Subcutaneous abdominal adipose tissue (tissue), 5 donors: ENCODE measurements around the gene KIFAP3.

Source experiments
- H3K27ac ChIP-seq: one replicate; pipeline ENCODE4 v1.7.0; 2013; ENCODE audit warnings: low read depth, mild to moderate bottlenecking, inconsistent platforms, low read length, moderate library complexity
- H3K27me3 ChIP-seq, 5 donors: one replicate each; pipeline ENCODE4 v1.7.0; 2013; ENCODE audit warnings: low read length in 5 of 5, inconsistent platforms in 1 of 5; ENCODE audit not compliant: control insufficient read depth in 5 of 5, insufficient read depth in 4 of 5
- H3K36me3 ChIP-seq, 5 donors: one replicate each; pipeline ENCODE4 v1.7.0; 2013; ENCODE audit warnings: low read length in 5 of 5; ENCODE audit not compliant: control insufficient read depth in 5 of 5, insufficient read depth in 5 of 5
- H3K4me1 ChIP-seq, 5 donors: one replicate each; pipeline ENCODE4 v1.7.0; 2013; ENCODE audit warnings: low read length in 5 of 5, mild to moderate bottlenecking in 3 of 5, moderate library complexity in 1 of 5; ENCODE audit not compliant: control insufficient read depth in 5 of 5, insufficient read depth in 5 of 5
- H3K4me3 ChIP-seq, 5 donors: one replicate each; pipeline ENCODE4 v1.7.0; 2013; ENCODE audit warnings: low read length in 5 of 5, low read depth in 1 of 5
- H3K9ac ChIP-seq, 5 donors: one replicate each; pipeline ENCODE4 v1.7.0; 2013; ENCODE audit warnings: low read length in 5 of 5, mild to moderate bottlenecking in 4 of 5, moderate library complexity in 3 of 5
- H3K9me3 ChIP-seq, 5 donors: one replicate each; pipeline ENCODE4 v1.7.0; 2013; ENCODE audit warnings: low read length in 5 of 5; ENCODE audit not compliant: control insufficient read depth in 5 of 5
- donor health status: healthy.
- donor health status: healthy.
- donor health status: healthy.
- donor health status: healthy.
- donor health status: healthy.

KIFAP3 gene

DNA sequence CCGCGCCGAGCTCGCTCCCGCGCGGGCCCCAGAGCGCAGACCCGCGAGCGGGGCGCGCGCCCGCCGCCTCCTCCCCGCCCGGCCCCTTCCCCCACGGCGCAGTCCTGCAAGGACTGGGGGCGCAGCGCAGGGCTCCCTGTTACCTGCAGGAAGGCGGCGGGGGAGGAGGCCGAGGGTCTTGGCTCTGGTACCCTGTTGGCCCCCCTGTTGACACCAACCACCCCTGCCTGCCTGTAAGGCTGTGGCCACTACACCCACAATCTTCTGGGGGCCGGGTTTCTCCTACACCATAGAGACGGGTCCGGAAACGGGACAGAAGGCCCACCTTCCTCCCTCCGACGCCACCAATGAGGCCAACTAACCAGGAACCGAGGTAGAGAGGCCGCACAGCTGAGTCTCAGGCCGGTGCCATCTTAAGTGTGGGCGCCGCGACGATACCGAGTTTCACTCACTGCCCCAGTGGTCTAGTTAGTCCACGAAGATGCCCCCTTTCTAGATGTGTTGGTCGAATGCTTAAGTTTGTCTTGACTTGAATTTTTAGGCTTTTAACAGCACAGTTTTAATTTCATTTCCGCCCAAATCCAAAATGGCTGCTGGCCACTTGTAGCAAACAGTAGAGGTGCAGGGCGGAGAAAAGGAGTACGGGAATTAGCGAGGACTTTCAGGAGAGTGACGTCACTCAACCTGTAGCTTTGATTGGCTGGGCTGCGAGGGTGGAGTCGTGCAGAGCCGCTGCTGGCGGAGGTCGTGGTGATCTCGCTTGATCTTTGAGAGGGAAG, 180.7 kb downstream of the KIFAP3 start, which contains the start of gene SCYL3:
Gene SCYL3, minus strand, starts transcription at position 252 of the 779 bp plus-strand sequence. CDS start 5,056 bp downstream, outside the sequence.
- Histone ChIP-seq H3K36me3 (peaks cover 0 to 2% (median 0%) of the 10 kb centered on the region in 5 donors), H3K4me1 (peaks cover 0 to 33% (median 28%) of the 10 kb centered on the region in 5 donors), H3K27ac (peak within 1 kb of the TSS; percentile 100)

GRCh38 chr1:169892927-169893644, 181.4 kb downstream of the KIFAP3 start:
- Histone ChIP-seq H3K4me1 (peaks cover 0 to 34% (median 32%) of the 10 kb centered on the region in 5 donors), H3K4me3 (peak overlapping the region; percentile 76 to 89 (median 78)), H3K27me3 (no peaks in the 10 kb centered on the region), H3K9me3 (no peaks in the 10 kb centered on the region), H3K36me3 (peaks cover 2 to 9% (median 6%) of the 10 kb centered on the region in 5 donors), H3K9ac (peak overlapping the region; percentile 85 to 99 (median 96)), H3K27ac (peak overlapping the region; percentile 100)

More for the DNA sequence above, 180.7 kb downstream of the KIFAP3 start, which contains the start of gene SCYL3:
- Histone ChIP-seq H3K9me3 (no peaks in the 10 kb centered on the region), H3K27me3 (no peaks in the 10 kb centered on the region), H3K9ac (peak within 1 kb of the TSS; percentile 95 to 99 (median 97)), H3K4me3 (peak within 1 kb of the TSS; percentile 76 to 89 (median 84))

DNA sequence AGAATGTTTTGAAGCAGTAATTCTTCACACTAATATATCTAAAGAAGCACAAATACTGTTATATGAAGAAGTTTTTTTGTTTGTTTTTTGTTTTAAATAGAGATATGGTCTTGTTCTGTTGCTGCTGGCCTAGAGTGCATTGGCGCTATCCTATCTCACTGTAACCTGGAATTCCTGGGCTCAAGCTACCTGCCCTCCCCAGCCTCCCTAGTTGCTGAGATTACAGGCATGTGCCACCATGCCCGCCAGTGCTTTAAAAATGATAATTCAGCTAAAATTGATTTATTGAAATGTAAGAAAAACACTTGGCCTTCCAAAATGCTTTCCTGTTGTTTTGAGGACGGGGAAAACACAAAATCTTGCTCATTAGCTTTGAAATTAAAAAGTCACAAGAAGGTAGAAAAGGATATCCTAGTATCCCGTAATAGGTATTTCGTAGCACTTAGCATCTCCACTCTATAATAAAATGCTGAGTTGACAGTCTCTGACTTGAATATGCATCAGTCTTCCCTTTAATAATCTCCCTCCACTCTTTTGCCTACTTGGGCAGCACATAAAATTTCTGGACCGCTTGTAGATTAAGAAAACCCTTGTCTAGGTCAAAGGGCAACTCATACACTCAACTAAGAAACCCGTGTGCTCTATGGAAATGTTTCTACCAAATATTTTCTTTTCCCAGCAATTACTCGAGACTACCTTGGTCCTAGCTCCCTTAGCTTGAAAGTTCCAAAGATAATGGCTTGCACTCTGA, 182.1 kb downstream of the KIFAP3 start:
- peaks cover 0 to 34% (median 32%) of the 10 kb centered on the region in 5 donors for H3K4me1 ChIP-seq
- peaks cover 4 to 17% (median 8%) of the 10 kb centered on the region in 5 donors for H3K36me3 ChIP-seq
- H3K9me3 ChIP-seq = no peaks in the 10 kb centered on the region
- peak overlapping the region; percentile 100 for H3K27ac ChIP-seq
- H3K27me3 ChIP-seq = no peaks in the 10 kb centered on the region
- peak overlapping the region; percentile 85 to 99 (median 96) for H3K9ac ChIP-seq
- H3K4me3 ChIP-seq = peak overlapping the region; percentile 76 to 89 (median 78)

DNA sequence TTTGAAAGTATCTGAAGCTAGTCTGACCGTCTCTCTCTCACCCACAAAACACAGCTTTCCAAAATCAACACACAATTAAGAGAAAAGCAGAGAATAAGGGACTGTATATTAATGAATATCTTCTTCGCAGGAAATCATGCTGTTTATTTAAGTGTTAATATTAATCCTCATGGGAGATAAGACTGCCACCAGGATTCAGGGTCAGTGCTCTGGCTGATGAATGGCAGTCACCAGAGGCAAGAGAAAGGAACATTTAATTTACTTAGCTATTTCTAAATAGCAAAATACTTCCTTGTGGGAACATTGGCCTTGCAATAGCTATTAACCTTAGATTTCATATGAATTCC, 183.0 kb downstream of the KIFAP3 start:
- no peak overlapping the region for H3K4me3 ChIP-seq
- H3K9ac ChIP-seq = peak overlapping the region in 2 of 5 donors; percentile 10 to 44
- peaks cover 0 to 34% (median 32%) of the 10 kb centered on the region in 5 donors for H3K4me1 ChIP-seq
- H3K36me3 ChIP-seq = peaks cover 9 to 25% (median 15%) of the 10 kb centered on the region in 5 donors
- H3K27ac ChIP-seq = peak overlapping the region; percentile 100
- H3K9me3 ChIP-seq = no peaks in the 10 kb centered on the region
- no peaks in the 10 kb centered on the region for H3K27me3 ChIP-seq

DNA sequence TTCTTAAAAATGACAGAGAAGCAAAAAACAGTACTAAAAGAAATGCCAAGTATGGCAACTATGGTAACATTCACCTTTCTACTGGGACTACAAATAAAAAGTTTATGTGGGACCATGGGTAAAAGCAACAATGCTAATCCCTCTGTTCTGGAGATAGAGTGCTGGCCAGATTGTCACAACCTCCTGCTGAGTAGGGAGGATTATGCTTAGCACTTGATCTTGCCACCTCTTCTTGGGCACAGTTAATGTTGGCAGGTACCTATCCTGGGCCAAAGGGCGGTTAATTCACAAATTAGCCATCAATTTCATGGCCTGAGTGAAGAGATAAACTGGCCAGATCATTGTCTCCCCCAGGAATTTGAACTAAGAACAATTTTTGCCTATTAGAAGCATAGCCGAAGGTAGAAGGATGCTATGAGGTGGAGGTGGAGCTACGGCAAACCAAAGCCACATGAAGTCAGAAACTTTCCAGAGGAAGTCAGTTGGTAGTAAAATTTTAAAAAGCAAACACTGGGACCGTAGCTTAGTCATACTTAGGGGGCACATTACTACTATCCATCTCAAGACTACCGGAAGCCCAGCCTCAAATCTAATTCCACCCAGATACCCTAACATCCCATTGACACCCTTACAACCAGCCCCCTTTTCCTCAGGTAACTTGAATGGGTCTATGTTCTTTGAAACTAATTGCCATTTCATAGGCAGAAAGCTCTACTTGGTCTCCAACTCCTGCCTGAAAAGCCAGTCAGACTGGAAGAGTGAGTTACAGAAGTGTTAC, 183.5 kb downstream of the KIFAP3 start:
- Histone ChIP-seq H3K27ac (peak overlapping the region; percentile 100), H3K9ac (peak overlapping the region in 2 of 5 donors; percentile 10 to 44), H3K36me3 (peaks cover 11 to 29% (median 20%) of the 10 kb centered on the region in 5 donors), H3K4me1 (peaks cover 0 to 34% (median 32%) of the 10 kb centered on the region in 5 donors), H3K9me3 (no peaks in the 10 kb centered on the region), H3K4me3 (no peak overlapping the region), H3K27me3 (no peaks in the 10 kb centered on the region)

GRCh38 chr1:169889871-169890270, 184.6 kb downstream of the KIFAP3 start:
- no peaks in the 10 kb centered on the region for H3K27me3 ChIP-seq
- no peaks in the 10 kb centered on the region for H3K9me3 ChIP-seq
- H3K36me3 ChIP-seq = peaks cover 11 to 32% (median 25%) of the 10 kb centered on the region in 5 donors
- no peak overlapping the region for H3K4me3 ChIP-seq
- no peak overlapping the region for H3K27ac ChIP-seq
- peaks cover 0 to 33% (median 32%) of the 10 kb centered on the region in 5 donors for H3K4me1 ChIP-seq
- H3K9ac ChIP-seq = no peak overlapping the region

DNA sequence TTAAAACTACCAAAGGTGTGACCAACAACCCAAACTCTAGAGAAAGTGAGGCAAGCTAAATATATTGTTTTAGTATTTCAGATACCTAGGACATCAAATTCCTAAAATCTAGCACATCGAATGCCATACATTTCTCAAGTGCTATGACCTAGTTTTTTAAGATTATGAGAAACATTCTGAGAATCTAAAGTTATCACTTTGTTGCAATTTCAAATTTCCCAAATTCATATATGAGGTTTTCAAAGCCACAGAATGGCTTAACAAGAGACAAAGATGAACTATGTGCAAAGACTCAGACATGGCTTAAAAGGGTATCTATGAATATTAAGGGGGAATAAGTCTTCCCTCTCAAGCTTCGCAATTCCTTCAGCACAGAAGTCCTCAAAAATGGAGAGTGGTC, 187.6 kb downstream of the KIFAP3 start:
- Histone ChIP-seq H3K4me1 (peaks cover 0 to 18% (median 12%) of the 10 kb centered on the region in 5 donors), H3K27ac (no peak overlapping the region), H3K27me3 (no peaks in the 10 kb centered on the region), H3K36me3 (peaks cover 16 to 42% (median 29%) of the 10 kb centered on the region in 5 donors), H3K4me3 (no peak overlapping the region), H3K9me3 (no peaks in the 10 kb centered on the region), H3K9ac (no peak overlapping the region)

DNA sequence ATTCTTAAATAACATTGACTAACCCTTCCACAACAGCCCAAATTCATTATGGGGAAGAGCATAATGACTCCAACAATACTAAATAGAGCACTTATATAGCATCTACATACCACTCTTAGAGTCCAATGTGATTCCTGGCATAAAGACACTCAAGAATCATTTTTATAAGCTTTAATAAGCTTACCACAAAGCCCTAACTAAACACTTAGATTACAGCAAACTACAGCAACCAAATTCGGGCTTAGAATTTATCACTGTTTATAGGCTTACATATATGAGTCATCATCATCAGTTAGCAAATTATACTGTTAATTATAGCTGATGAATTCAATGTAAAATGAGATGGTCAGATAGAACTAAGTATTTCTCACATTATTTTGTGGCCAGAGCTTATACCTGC, 188.1 kb downstream of the KIFAP3 start:
- Histone ChIP-seq H3K4me1 (peaks cover 0 to 13% (median 7%) of the 10 kb centered on the region in 5 donors), H3K27me3 (no peaks in the 10 kb centered on the region), H3K36me3 (peaks cover 16 to 46% (median 31%) of the 10 kb centered on the region in 5 donors), H3K4me3 (no peak overlapping the region), H3K9ac (no peak overlapping the region), H3K9me3 (no peaks in the 10 kb centered on the region), H3K27ac (no peak overlapping the region)

- Histone ChIP-seq H3K27me3 (no peaks in the 10 kb centered on the region), H3K4me3 (no peak overlapping the region), H3K9me3 (no peaks in the 10 kb centered on the region), H3K4me1 (peaks cover 0 to 5% (median 0%) of the 10 kb centered on the region in 5 donors), H3K36me3 (peaks cover 16 to 47% (median 32%) of the 10 kb centered on the region in 5 donors), H3K9ac (no peak overlapping the region), H3K27ac (no peak overlapping the region)
Observed at GRCh38 chr1:169885207-169885606, 189.3 kb downstream of the KIFAP3 start.
